Gastroesophageal sphincter (tissue), 4 donors: ENCODE measurements around the gene STX1A. TPM values are rescaled to one million over a fixed set of nuclear protein-coding genes. Genes with fewer than 3 reads are reported as not detected.

Experiments used
- ATAC-seq: fragments of 150-250 bp; one replicate; pipeline ENCODE4 v1.9.1; 2016; ENCODE audit warnings: mild to moderate bottlenecking, moderate library complexity
- H3K27ac ChIP-seq, 4 donors: fragments of 200-600 bp; sonication (generic) in 3 of 4; 1 replicate in 3 of 4; 2 replicates in 1 of 4; pipeline ENCODE4 v1.5.1; 2016 to 2019
- H3K27me3 ChIP-seq: fragments of 200-600 bp; sonication (generic); one replicate; pipeline ENCODE4 v1.5.1; 2019
- H3K36me3 ChIP-seq, 2 donors: fragments of 200-600 bp; sonication (generic); one replicate each; pipeline ENCODE4 v1.5.1; 2019; ENCODE audit warnings: control low read depth in 1 of 2
- H3K4me1 ChIP-seq, 3 donors: fragments of 200-600 bp; sonication (generic); 1 replicate in 2 of 3; 2 replicates in 1 of 3; pipeline ENCODE4 v1.5.1; 2016 to 2019; ENCODE audit warnings: control low read depth in 2 of 3
- H3K4me3 ChIP-seq, 2 donors: fragments of 200-600 bp; sonication (generic); one replicate each; pipeline ENCODE4 v1.5.1; 2019; ENCODE audit warnings: mild to moderate bottlenecking in 1 of 2, moderate library complexity in 1 of 2
- H3K9me3 ChIP-seq, 3 donors: fragments of 200-600 bp; sonication (generic); one replicate each; pipeline ENCODE4 v1.5.1; 2017 to 2019; ENCODE audit warnings: control low read depth in 2 of 3
- EP300 ChIP-seq: sonication (generic); formaldehyde crosslinking; IDR thresholded peaks from one replicate; pipeline ENCODE4 v1.6.1; 2017; ENCODE audit warnings: antibody characterized with exemption, mild to moderate bottlenecking
- POLR2A ChIP-seq, 2 donors: fragments of 450-650 bp; IDR thresholded peaks; one replicate each; pipeline ENCODE4 v1.6.1; 2017; ENCODE audit warnings: antibody characterized with exemption in 2 of 2, mild to moderate bottlenecking in 2 of 2, moderate library complexity in 1 of 2
- POLR2AphosphoS5 ChIP-seq: sonication (generic); formaldehyde crosslinking; IDR thresholded peaks from one replicate; pipeline ENCODE4 v1.6.1; 2017; ENCODE audit warnings: antibody characterized with exemption
- WGBS, 2 donors: methylation state at CpG; one replicate each; pipeline ENCODE4 v1.1.5; 2018; ENCODE audit warnings: low coverage in 1 of 2; 5-methylcytosine and 5-hydroxymethylcytosine counted together
- total RNA-seq, 4 donors: library from RNA; depleted of rRNA; stranded (reverse); fragments of >200 nt; gene quantifications; one replicate each; pipeline ENCODE4 v1.1.0, GENCODE V29; 2016
- TF ChIP-seq, protein P1 (sequence below), 4 experiments: fragments of 200-600 bp in 2 of 4; fragments of 450-650 bp in 2 of 4; sonication (generic) in 1 of 4; IDR thresholded peaks; one replicate each; pipeline ENCODE4 v1.5.1; 2017 to 2019; ENCODE audit warnings: antibody characterized with exemption in 4 of 4, mild to moderate bottlenecking in 2 of 4, moderate library complexity in 2 of 4

STX1A gene
- total RNA-seq, 4 donors from 2014 or later: 9.6 to 24.0 (median 15.2) TPM

DNA sequence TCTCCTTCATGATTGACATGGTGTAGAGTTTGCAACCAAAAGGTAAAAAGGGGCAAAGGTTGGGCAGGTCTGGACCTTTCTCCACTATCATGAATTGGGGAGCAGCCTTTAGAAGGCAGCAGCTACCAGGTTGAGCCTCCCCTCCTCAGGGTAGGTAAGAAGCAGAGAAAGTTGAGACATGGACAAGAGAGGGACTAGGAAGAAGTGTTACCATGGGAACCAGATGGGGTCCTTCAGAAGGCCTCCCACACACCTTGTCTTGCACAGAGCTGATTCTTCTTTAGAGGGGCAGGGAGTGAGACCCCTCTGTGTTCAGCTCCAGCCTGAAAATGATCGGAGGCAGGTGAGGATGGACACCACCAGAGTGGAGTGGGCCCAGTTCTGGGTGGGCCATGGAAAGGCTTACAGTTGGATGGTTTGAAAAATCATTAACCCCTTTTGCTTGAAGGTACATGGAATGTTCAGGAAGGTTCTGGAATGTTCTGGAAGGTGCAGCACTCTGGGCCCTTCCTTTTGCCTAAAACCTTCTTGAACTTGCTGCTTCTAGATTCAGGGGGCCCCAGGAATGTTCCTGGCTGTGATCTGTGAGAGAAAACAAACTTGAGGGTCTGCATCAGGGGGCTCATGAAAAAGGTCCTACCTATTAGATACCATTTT is 44.9 kb downstream of the STX1A start:
- H3K27me3 ChIP-seq: no peaks in the 10 kb centered on the region
- peaks cover 0 to 12% (median 0%) of the 10 kb centered on the region in 3 donors for H3K4me1 ChIP-seq
- no peaks in the 10 kb centered on the region for H3K9me3 ChIP-seq
- peaks cover 0 to 33% of the 10 kb centered on the region in 2 donors for H3K36me3 ChIP-seq
- no peak overlapping the region for H3K4me3 ChIP-seq
- no peak overlapping the region for H3K27ac ChIP-seq
- no peak for ATAC-seq
- no peak for TF ChIP-seq EP300
- TF ChIP-seq POLR2AphosphoS5: no peak
- TF ChIP-seq, protein P1, sequence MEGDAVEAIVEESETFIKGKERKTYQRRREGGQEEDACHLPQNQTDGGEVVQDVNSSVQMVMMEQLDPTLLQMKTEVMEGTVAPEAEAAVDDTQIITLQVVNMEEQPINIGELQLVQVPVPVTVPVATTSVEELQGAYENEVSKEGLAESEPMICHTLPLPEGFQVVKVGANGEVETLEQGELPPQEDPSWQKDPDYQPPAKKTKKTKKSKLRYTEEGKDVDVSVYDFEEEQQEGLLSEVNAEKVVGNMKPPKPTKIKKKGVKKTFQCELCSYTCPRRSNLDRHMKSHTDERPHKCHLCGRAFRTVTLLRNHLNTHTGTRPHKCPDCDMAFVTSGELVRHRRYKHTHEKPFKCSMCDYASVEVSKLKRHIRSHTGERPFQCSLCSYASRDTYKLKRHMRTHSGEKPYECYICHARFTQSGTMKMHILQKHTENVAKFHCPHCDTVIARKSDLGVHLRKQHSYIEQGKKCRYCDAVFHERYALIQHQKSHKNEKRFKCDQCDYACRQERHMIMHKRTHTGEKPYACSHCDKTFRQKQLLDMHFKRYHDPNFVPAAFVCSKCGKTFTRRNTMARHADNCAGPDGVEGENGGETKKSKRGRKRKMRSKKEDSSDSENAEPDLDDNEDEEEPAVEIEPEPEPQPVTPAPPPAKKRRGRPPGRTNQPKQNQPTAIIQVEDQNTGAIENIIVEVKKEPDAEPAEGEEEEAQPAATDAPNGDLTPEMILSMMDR (IDR thresholded peaks at IDR 0.05): no peak
- no peak for TF ChIP-seq POLR2A (IDR thresholded peaks at IDR 0.05)
- no CpG with 5 or more reads among the region's 1 CpG for WGBS, 2 donors

DNA sequence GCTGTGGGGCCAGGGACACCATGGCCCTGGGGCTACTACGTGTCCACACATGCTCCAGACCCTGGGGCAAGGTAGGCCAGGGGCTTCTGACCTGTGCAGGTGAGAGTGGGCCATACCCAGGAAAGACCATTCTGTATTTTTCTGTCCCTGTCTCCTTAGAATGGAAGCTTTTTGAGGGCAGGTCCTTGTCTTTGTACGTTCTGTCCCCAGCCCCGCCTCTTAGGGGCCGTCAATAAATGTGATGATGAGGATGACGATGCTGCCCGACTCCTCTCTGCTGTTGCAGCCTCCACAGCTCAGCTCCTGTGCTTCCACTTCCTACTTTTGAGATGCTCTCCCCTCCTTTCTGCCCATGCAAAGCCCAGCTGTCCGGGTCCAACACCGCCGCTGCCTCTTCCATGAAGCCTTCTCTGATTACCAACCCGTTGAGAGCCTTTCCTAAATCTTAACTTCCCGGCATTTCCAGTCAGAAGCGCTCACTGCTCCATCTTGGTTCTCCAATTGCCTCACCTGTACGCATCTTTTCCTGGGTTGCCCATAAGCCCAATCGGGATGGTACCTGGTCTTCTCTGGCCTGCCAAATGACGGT is 47.5 kb downstream of the STX1A start:
- Histone ChIP-seq H3K27me3 (no peaks in the 10 kb centered on the region), H3K27ac (no peak overlapping the region), H3K36me3 (peaks cover 0 to 11% of the 10 kb centered on the region in 2 donors), H3K4me1 (peaks cover 0 to 26% (median 9%) of the 10 kb centered on the region in 3 donors), H3K4me3 (no peak overlapping the region), H3K9me3 (no peaks in the 10 kb centered on the region)
- TF ChIP-seq EP300 (no peak), POLR2AphosphoS5 (no peak), POLR2A (IDR thresholded peaks at IDR 0.05) (no peak)
- TF ChIP-seq, protein P1 (IDR thresholded peaks at IDR 0.05): no peak
- no peak for ATAC-seq
- 93 to 98% methylated on average over 9 to 11 of the region's 15 CpGs for WGBS, 2 donors

DNA sequence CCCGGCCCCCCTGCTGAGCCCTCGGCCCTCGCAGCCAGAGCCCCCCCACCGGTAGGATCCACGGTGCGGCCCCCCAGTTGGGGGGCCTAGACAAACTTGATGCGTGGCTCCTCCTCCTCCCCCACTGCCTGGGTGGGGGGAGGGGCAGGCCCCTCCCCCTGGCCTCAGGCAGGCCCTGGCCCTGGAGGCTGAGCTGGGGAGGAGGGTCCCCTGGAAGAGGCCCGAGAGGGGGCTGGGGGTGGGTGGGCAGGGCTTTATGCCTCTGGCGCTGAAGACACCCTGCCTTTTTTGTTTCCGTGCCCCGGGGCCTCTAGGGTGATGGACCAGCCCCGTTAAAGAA is 48.2 kb downstream of the STX1A start:
- no CpG with 5 or more reads among the region's 12 CpGs for WGBS, 2 donors
- TF ChIP-seq, protein P1 (IDR thresholded peaks at IDR 0.05): no peak
- TF ChIP-seq EP300: no peak
- TF ChIP-seq POLR2A (IDR thresholded peaks at IDR 0.05): no peak
- no peak for TF ChIP-seq POLR2AphosphoS5
- Histone ChIP-seq H3K4me1 (peaks cover 0 to 26% (median 9%) of the 10 kb centered on the region in 3 donors), H3K36me3 (peaks cover 0 to 11% of the 10 kb centered on the region in 2 donors), H3K27ac (no peak overlapping the region), H3K27me3 (no peaks in the 10 kb centered on the region), H3K4me3 (no peak overlapping the region), H3K9me3 (no peaks in the 10 kb centered on the region)
- ATAC-seq: no peak

DNA sequence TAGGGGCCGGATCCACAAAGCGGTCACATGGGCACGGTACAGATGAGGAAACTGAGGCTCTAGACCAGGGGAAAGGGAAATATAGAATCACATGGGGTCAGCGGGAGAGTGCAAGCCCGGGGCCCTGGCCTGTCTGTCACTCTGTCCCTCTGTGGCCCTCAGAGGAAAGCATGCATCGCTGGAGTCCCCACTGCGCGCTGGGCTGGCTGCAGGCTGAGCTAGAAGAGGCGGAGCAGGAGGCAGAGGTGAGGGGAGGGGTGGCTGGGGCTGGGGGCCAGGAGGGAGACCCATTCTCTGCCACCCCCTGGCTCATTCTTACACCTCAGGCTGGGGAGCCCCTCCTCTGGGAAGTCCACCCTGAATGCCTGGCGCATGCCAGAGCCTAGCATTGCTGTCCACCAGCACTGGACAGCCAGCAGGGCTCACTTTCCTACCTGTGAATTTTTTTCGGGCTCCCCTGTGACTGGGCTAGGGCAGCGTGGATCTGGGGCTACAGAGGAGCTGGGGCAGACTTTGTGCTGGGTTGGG is 49.5 kb downstream of the STX1A start:
- H3K27me3 ChIP-seq: no peaks in the 10 kb centered on the region
- H3K9me3 ChIP-seq: no peaks in the 10 kb centered on the region
- TF ChIP-seq POLR2A (IDR thresholded peaks at IDR 0.05): no peak
- TF ChIP-seq POLR2AphosphoS5: no peak
- TF ChIP-seq, protein P1 (IDR thresholded peaks at IDR 0.05): no peak
- TF ChIP-seq EP300: no peak
- no peak overlapping the region for H3K4me3 ChIP-seq
- WGBS, 2 donors: 78 to 88% methylated on average over 7 to 8 of the region's 12 CpGs
- peaks cover 0 to 11% of the 10 kb centered on the region in 2 donors for H3K36me3 ChIP-seq
- no peak for ATAC-seq
- H3K27ac ChIP-seq: no peak overlapping the region
- peaks cover 0 to 29% (median 9%) of the 10 kb centered on the region in 3 donors for H3K4me1 ChIP-seq
